ENCODE results near the gene AXL. TPM values are rescaled to one million over a fixed set of nuclear protein-coding genes. Genes with fewer than 3 reads are reported as not detected.

The AXL gene
- total RNA-seq, 4 donors from 2014 or later, result 22.3 to 86.5 (median 60.6) TPM

DNA sequence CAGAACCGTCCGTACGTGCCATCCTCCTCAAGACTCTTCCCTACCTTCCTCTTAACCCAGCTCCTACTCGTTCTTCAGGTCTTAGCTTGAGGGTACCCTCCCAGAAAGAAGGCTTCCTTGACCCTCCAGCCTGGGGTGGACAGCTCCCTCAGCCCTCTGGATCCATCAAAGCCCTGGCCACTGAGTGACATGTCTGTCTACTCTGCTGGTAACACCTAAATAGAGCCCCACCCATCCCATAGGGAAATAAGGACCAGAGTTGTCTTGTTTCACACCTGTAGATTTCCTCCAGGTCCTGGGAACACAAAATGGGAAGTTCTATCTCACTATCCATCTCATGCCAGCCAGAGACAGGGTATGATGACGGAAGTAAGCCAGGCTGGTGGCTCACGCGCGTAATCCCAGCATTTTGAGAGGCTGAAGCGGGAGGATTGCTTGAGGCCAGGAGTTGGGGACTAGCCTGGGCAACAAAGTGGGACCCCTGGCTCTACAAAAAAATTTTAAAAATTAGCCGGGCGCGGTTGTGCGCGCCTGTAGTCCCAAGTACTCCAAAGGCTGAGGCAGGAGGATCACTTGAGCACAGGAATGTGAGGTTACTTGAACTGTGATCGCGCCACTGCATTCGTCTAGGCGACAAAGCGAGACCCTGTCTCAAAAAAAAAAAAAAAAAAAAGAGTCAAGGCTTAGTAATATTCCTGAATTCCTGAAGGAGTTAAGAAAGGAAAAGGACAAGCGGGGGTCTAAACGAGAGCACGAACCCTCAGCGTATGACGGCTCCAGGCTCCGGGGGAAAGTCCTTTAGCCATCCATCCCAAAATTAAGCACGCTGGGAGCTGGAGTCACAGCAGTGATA is 90.4 kb downstream of the AXL start:
- DNase-seq, result no peak
- no peak for TF ChIP-seq POLR2A (IDR thresholded peaks at IDR 0.05)
- TF ChIP-seq, protein P1, sequence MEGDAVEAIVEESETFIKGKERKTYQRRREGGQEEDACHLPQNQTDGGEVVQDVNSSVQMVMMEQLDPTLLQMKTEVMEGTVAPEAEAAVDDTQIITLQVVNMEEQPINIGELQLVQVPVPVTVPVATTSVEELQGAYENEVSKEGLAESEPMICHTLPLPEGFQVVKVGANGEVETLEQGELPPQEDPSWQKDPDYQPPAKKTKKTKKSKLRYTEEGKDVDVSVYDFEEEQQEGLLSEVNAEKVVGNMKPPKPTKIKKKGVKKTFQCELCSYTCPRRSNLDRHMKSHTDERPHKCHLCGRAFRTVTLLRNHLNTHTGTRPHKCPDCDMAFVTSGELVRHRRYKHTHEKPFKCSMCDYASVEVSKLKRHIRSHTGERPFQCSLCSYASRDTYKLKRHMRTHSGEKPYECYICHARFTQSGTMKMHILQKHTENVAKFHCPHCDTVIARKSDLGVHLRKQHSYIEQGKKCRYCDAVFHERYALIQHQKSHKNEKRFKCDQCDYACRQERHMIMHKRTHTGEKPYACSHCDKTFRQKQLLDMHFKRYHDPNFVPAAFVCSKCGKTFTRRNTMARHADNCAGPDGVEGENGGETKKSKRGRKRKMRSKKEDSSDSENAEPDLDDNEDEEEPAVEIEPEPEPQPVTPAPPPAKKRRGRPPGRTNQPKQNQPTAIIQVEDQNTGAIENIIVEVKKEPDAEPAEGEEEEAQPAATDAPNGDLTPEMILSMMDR (IDR thresholded peaks at IDR 0.05), result no peak
- H3K4me1 ChIP-seq, result peaks cover 3 to 10% of the 10 kb centered on the region in 2 donors

DNA sequence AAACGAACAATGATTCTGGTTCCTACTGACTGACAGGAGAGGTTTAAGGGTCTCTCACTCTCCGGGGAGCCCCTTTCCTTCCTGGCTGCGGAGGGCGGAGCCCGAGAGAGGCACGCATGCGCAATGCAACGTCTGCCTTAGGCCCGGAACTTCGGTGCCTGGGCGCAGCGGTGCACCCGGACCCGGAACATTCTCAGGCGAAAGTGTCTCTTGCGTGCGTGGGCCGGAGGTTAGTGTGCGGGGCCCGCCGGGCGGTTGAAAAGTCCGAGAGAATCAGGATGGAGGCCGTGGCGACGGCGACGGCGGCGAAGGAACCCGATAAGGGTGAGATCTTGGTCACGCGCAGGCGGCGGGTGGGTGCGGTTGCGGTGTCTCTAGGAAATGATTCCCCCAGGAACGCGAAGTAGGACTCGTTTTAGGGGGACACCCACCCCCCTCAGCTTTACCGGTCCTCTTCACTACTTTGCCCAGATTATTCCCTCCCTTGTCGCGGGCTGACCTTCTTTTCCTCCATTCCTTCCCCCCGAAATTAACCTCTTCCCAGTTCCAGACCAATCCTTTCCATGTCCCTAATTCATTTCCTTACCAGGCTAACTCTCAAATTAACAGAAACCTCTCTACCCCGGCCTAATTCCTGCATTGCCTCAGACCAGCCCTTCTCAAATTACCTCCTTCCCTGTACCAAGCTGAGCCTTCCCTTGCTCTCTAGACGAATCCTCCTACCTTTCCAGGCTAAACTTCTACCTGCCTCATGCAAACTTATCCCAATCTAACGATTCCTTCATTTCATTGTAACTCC is 91.2 kb downstream of the AXL start, which contains the start of gene CCDC97:
Gene CCDC97 (plus strand): TSS at position 140 of the 799 bp plus-strand sequence. CDS start 139 bp downstream, at position 279.
- Histone ChIP-seq H3K4me3 (peak within 1 kb of the TSS; percentile 63 to 78), H3K4me1 (peaks cover 3 to 10% of the 10 kb centered on the region in 2 donors), H3K27ac (peak within 1 kb of the TSS; percentile 90 to 96), H3K36me3 (no peaks in the 10 kb centered on the region), H3K27me3 (no peaks in the 10 kb centered on the region), H3K9me3 (no peaks in the 10 kb centered on the region)
- peak; percentile 85 to 89 for DNase-seq
- intact Hi-C loops (cut with DNase I; ENCODE audit: low total_unique reads), result no loop called here
- TF ChIP-seq, protein P1 (IDR thresholded peaks at IDR 0.05), result peak in 1 of 4 experiments; percentile 2
- TF ChIP-seq POLR2A (IDR thresholded peaks at IDR 0.05), result peak; percentile 32 to 70

More for the DNA sequence above, 90.4 kb downstream of the AXL start:
- Histone ChIP-seq H3K27me3 (no peaks in the 10 kb centered on the region), H3K27ac (peak overlapping the region; percentile 90 to 96), H3K4me3 (peak overlapping the region; percentile 63 to 78), H3K9me3 (no peaks in the 10 kb centered on the region), H3K36me3 (no peaks in the 10 kb centered on the region)
- intact Hi-C loops (cut with DNase I; ENCODE audit: low total_unique reads), result loop anchor here (5.0 kb wide), 1 partner anchor 42 kb away; no protein-coding TSS in a partner anchor

DNA sequence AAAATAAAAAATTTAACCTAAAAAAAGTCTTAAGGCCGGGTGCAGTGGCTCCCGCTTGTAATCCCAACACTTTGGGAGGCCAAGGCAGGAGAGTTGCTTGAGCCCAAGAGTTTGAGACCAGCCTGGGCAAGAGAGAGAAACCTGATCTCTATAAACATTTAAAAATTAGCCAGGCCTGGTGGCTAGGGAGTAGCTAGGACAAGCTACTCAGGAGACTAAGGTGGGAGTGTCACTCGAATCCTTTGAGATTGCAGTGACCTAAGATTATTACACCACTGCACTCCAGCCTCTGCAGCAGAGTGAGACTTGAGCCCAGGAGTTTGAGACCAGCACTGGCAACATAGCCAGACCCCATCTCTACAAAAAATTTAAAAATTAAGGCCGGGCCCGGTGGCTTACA is 92.0 kb downstream of the AXL start:
- H3K4me3 ChIP-seq, result peak overlapping the region; percentile 63 to 78
- no peak for TF ChIP-seq POLR2A (IDR thresholded peaks at IDR 0.05)
- TF ChIP-seq, protein P1 (IDR thresholded peaks at IDR 0.05), result no peak
- H3K36me3 ChIP-seq, result no peaks in the 10 kb centered on the region
- H3K27me3 ChIP-seq, result no peaks in the 10 kb centered on the region
- peak overlapping the region; percentile 90 to 96 for H3K27ac ChIP-seq
- H3K4me1 ChIP-seq, result peaks cover 3 to 10% of the 10 kb centered on the region in 2 donors
- intact Hi-C loops (cut with DNase I; ENCODE audit: low total_unique reads), result no loop called here
- no peak for DNase-seq
- H3K9me3 ChIP-seq, result no peaks in the 10 kb centered on the region

Small RNAs within 50 kb of the gene (small RNA-seq; reads per million reads assigned to genes)
- not detected for gene RN7SL34P

Other genes with a start within 250 kb of the AXL start
- gene CYP2B6, start 227.9 kb upstream of the AXL start, total RNA-seq, result not detected
- gene CYP2A13, start 130.8 kb upstream of the AXL start, total RNA-seq, result not detected
- gene CYP2F1, start 104.8 kb upstream of the AXL start, total RNA-seq, result not detected
- gene CYP2S1, start 26.0 kb upstream of the AXL start, total RNA-seq, result 1 to 10 TPM in 1 of 4 donors, under 1 TPM in 1, not detected in 2; 0.48 to 1.2 TPM
- gene HNRNPUL1, start 45.1 kb downstream of the AXL start, total RNA-seq, result 100 to 1,000 TPM in 2 of 4 donors, 10 to 100 TPM in 2; 49.7 to 219 (median 87.4) TPM
- 10 to 100 TPM in 2 of 4 donors, 1 to 10 TPM in 2; 4.4 to 38.0 (median 10.8) TPM for gene CCDC97, start 90.9 kb downstream of the AXL start, total RNA-seq
- 10 to 100 TPM in 2 of 4 donors, 1 to 10 TPM in 2; 6.7 to 61.7 (median 15.7) TPM for gene TGFB1, start 134.7 kb downstream of the AXL start, total RNA-seq
- gene B9D2, start 144.9 kb downstream of the AXL start, total RNA-seq, result 1 to 10 TPM in 2 of 4 donors, under 1 TPM in 1, not detected in 1; 0.29 to 6.2 (median 3.5) TPM
- gene TMEM91, start 157.3 kb downstream of the AXL start, total RNA-seq, result 10 to 100 TPM in 2 of 4 donors, 1 to 10 TPM in 2; 7.1 to 28.1 (median 10.9) TPM
- gene EXOSC5, start 178.1 kb downstream of the AXL start, total RNA-seq, result 10 to 100 TPM in 1 of 4 donors, 1 to 10 TPM in 3; 1.5 to 11.4 (median 4.5) TPM
- gene BCKDHA, start 178.6 kb downstream of the AXL start, total RNA-seq, result 10 to 100 TPM; 18.2 to 36.7 (median 21.6) TPM
- 10 to 100 TPM in 1 of 4 donors, 1 to 10 TPM in 1, under 1 TPM in 1, not detected in 1; 0.83 to 14.1 (median 3.4) TPM for gene B3GNT8, start 208.2 kb downstream of the AXL start, total RNA-seq
- 10 to 100 TPM; 25.8 to 89.4 (median 32.9) TPM for gene DMAC2, start 220.7 kb downstream of the AXL start, total RNA-seq
- not detected for gene ERICH4, start 223.9 kb downstream of the AXL start, total RNA-seq

All from uterus (tissue), 4 donors.